NCI-H526 (cell line): ENCODE data around the gene IFT57.
A peak's percentile ranks its signal among the peaks of the same experiment; 100 is the strongest.

Source experiments
- DNase-seq, 2 experiments: peaks; one replicate each; lab custom pipeline; 2025; lab: John Stamatoyannopoulos, UW

Gene IFT57

GRCh38 chr3:108219336-108219735 is 2.9 kb downstream of the IFT57 start:
- DNase-seq = no peak

- no peak for DNase-seq
These were observed 3.4 kb downstream of the IFT57 start for GRCh38 chr3:108218811-108219210.

- no peak for DNase-seq
These were observed 6.4 kb downstream of the IFT57 start for GRCh38 chr3:108215871-108216270.

- DNase-seq = no peak
These were observed 12.6 kb downstream of the IFT57 start for GRCh38 chr3:108209579-108209978.

GRCh38 chr3:108208831-108209230 is 13.4 kb downstream of the IFT57 start:
- DNase-seq = no peak

GRCh38 chr3:108202834-108203233 is 19.4 kb downstream of the IFT57 start:
- DNase-seq = peak in 1 of 2 experiments; percentile 34

GRCh38 chr3:108202080-108202479 is 20.1 kb downstream of the IFT57 start:
- peak; percentile 82 to 84 for DNase-seq

GRCh38 chr3:108201258-108201657 is 21.0 kb downstream of the IFT57 start:
- no peak for DNase-seq

GRCh38 chr3:108200578-108200977 is 21.6 kb downstream of the IFT57 start:
- DNase-seq = no peak

GRCh38 chr3:108200024-108200423 is 22.2 kb downstream of the IFT57 start:
- no peak for DNase-seq

- no peak for DNase-seq
These were observed 30.8 kb downstream of the IFT57 start for GRCh38 chr3:108191394-108191793.

- no peak for DNase-seq
These were observed 31.9 kb downstream of the IFT57 start for GRCh38 chr3:108190346-108190745.

GRCh38 chr3:108189440-108189839 is 32.8 kb downstream of the IFT57 start:
- DNase-seq = no peak

GRCh38 chr3:108185536-108185935 is 36.7 kb downstream of the IFT57 start:
- no peak for DNase-seq

- DNase-seq = no peak
These were observed 37.4 kb downstream of the IFT57 start for GRCh38 chr3:108184824-108185223.

- DNase-seq = no peak
These were observed 38.3 kb downstream of the IFT57 start for GRCh38 chr3:108183971-108184370.

GRCh38 chr3:108183181-108183580 is 39.0 kb downstream of the IFT57 start:
- DNase-seq = no peak

GRCh38 chr3:108182339-108182738 is 39.9 kb downstream of the IFT57 start:
- no peak for DNase-seq

GRCh38 chr3:108181172-108181571 is 41.1 kb downstream of the IFT57 start:
- DNase-seq = no peak

- DNase-seq = no peak
These were observed 42.0 kb downstream of the IFT57 start for GRCh38 chr3:108180194-108180593.

- no peak for DNase-seq
These were observed 43.5 kb downstream of the IFT57 start for GRCh38 chr3:108178676-108179075.

- no peak for DNase-seq
These were observed 44.7 kb downstream of the IFT57 start for GRCh38 chr3:108177536-108177935.

GRCh38 chr3:108175352-108175751 is 46.9 kb downstream of the IFT57 start:
- no peak for DNase-seq

GRCh38 chr3:108171106-108171505 is 51.1 kb downstream of the IFT57 start:
- DNase-seq = no peak

- DNase-seq = no peak
These were observed 57.8 kb downstream of the IFT57 start for GRCh38 chr3:108164391-108164790.
